Measurements from ENCODE around the gene DHX36. TPM values are rescaled to one million over a fixed set of nuclear protein-coding genes. Genes with fewer than 3 reads are reported as not detected.

The DHX36 gene
- total RNA-seq, 3 donors from 2014 or later, result 43.9 to 55.9 (median 51.1) TPM

- H3K4me1 ChIP-seq (ENCODE audit: low read depth), result no peaks in the 10 kb centered on the region
- TF ChIP-seq CTCF (IDR thresholded peaks at IDR 0.05), result no peak
- ATAC-seq, result no peak
- no peaks in the 10 kb centered on the region for H3K36me3 ChIP-seq (ENCODE audit: low read depth)
- DNase-seq, result no peak
- H3K4me3 ChIP-seq, result no peak overlapping the region
- no peaks in the 10 kb centered on the region for H3K9me3 ChIP-seq
- intact Hi-C loops (cut with DNase I, micrococcal nuclease), result no loop called here
Measured at GRCh38 chr3:154307363-154307762, 16.9 kb downstream of the DHX36 start.

- H3K36me3 ChIP-seq (ENCODE audit: low read depth), result no peaks in the 10 kb centered on the region
- no peak for ATAC-seq
- H3K9me3 ChIP-seq, result no peaks in the 10 kb centered on the region
- TF ChIP-seq CTCF (IDR thresholded peaks at IDR 0.05), result no peak
- no peaks in the 10 kb centered on the region for H3K4me1 ChIP-seq (ENCODE audit: low read depth)
- intact Hi-C loops (cut with DNase I, micrococcal nuclease), result no loop called here
- no peak overlapping the region for H3K4me3 ChIP-seq
- no peak for DNase-seq
Measured at GRCh38 chr3:154304936-154305335, 19.4 kb downstream of the DHX36 start.

GRCh38 chr3:154304116-154304786 lies 20.0 kb downstream of the DHX36 start:
- Histone ChIP-seq H3K9me3 (no peaks in the 10 kb centered on the region), H3K36me3 (ENCODE audit: low read depth) (no peaks in the 10 kb centered on the region), H3K4me3 (no peak overlapping the region), H3K4me1 (ENCODE audit: low read depth) (no peaks in the 10 kb centered on the region)
- TF ChIP-seq CTCF (IDR thresholded peaks at IDR 0.05), result no peak
- intact Hi-C loops (cut with DNase I, micrococcal nuclease), result no loop called here
- ATAC-seq (no peak), DNase-seq (no peak)

GRCh38 chr3:154301561-154301960 lies 22.7 kb downstream of the DHX36 start:
- ATAC-seq (no peak), DNase-seq (no peak)
- no peaks in the 10 kb centered on the region for H3K9me3 ChIP-seq
- no peak for TF ChIP-seq CTCF (IDR thresholded peaks at IDR 0.05)
- H3K36me3 ChIP-seq (ENCODE audit: low read depth), result no peaks in the 10 kb centered on the region
- no peak overlapping the region for H3K4me3 ChIP-seq
- intact Hi-C loops (cut with DNase I, micrococcal nuclease), result no loop called here
- H3K4me1 ChIP-seq (ENCODE audit: low read depth), result no peaks in the 10 kb centered on the region

GRCh38 chr3:154294016-154294415 lies 30.3 kb downstream of the DHX36 start:
- DNase-seq, result no peak
- no peak overlapping the region for H3K4me3 ChIP-seq
- intact Hi-C loops (cut with DNase I, micrococcal nuclease), result no loop called here
- no peak for ATAC-seq
- no peaks in the 10 kb centered on the region for H3K4me1 ChIP-seq (ENCODE audit: low read depth)
- H3K9me3 ChIP-seq, result no peaks in the 10 kb centered on the region
- peaks cover 7% of the 10 kb centered on the region for H3K36me3 ChIP-seq (ENCODE audit: low read depth)
- TF ChIP-seq CTCF (IDR thresholded peaks at IDR 0.05), result no peak

- intact Hi-C loops (cut with DNase I, micrococcal nuclease), result no loop called here
- H3K4me3 ChIP-seq, result no peak overlapping the region
- TF ChIP-seq CTCF (IDR thresholded peaks at IDR 0.05), result no peak
- H3K4me1 ChIP-seq (ENCODE audit: low read depth), result no peaks in the 10 kb centered on the region
- peaks cover 9% of the 10 kb centered on the region for H3K36me3 ChIP-seq (ENCODE audit: low read depth)
- ATAC-seq (no peak), DNase-seq (no peak)
- no peaks in the 10 kb centered on the region for H3K9me3 ChIP-seq
Measured at GRCh38 chr3:154290187-154290586, 34.1 kb downstream of the DHX36 start.
